Stromal cell of bone marrow (primary cell): ENCODE data around the gene PRDX6.
"Not testable (repeated sequence)": the region's sequence is repeated elsewhere in the genome, so short reads cannot be mapped to it uniquely, and the experiment has no call there.

Source experiments
- DNase-seq: peaks from one replicate; pipeline ENCODE4 v3.0.0-alpha.2; 2012; ENCODE audit warnings: low read depth

The PRDX6 gene

DNA sequence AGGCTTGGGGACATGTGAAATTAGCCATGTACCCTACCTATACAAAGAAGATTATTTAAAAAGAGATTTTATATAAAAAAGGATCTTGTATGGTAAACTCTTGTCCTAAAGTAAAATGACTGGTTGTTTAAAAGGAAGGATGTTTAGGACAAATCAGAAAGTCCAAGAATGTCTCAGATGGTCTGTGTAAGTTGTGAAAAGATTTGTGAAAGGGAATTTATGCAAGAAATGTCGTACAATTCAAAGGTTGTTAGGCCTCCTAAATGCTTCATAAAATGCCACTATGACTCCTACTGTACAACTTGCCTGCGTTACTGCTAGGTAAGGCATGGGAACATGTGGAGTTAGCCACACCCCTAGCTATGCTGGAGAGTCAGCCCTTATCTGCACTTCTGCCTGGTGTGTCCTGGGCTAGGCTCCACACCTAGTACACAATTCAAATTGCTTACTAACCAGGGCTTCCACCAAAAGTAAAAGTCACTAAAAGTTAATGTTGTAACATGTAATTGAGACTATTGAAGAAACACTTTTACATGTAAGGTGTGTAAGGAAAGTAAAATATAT is 19.7 kb downstream of the PRDX6 start:
- DNase-seq, result no peak

DNA sequence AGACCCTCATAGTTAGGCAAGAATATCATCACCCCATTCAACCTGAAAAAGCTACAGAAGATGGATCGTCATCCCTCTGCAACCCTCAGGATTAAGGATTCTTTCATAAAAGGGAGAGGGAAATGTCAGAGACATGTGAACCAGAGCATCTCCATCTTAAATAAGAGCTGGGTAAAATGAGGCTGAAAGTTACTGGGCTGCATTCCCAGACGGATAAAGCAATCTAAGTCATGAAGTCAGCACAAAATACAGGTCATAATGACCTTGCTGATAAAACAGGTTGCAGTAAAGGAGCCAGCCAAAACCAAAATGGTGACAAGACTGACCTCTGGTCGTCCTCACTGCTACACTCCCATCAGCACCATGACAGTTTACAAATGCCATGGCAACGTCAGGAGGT is 22.6 kb downstream of the PRDX6 start:
- no peak for DNase-seq

DNA sequence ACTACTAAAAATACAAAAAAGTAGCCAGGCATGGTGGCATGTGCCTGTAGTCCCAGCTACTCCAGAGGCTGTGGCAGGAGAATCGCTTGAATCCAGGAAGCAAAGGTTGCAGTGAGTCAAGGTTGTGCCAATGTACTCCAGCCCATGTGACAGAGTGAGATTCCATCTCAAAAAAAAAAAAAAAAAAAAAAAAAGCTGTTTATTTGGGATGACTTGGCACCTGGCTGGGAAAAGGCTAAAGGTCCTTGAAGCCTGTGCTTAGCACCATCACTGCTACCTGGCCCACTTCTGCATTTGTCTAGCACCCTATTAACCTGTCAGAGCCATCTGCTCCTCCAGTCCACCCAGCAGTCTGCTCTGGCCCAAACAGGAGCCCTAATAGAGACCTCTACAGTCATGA is 25.0 kb downstream of the PRDX6 start:
- DNase-seq, result no peak

DNA sequence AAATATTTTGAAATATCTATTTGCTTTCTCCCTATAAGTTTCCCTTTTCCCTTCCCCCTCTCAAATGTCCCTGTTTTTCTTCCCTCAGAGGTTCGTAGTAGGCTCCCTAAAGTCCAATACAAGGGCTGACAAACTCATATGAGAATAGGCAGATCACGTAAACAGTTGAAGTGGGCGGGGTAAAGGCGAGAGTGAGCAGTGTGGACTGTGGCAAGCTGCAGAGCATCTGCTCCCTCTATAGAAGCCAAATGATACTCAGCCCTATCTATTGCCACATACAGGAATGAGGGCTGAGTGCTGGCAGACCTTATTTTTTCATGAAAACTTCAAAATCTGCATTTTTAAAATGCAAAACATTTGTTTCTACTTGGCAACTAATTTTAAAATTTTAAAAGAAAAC is 26.3 kb downstream of the PRDX6 start:
- no peak for DNase-seq

DNA sequence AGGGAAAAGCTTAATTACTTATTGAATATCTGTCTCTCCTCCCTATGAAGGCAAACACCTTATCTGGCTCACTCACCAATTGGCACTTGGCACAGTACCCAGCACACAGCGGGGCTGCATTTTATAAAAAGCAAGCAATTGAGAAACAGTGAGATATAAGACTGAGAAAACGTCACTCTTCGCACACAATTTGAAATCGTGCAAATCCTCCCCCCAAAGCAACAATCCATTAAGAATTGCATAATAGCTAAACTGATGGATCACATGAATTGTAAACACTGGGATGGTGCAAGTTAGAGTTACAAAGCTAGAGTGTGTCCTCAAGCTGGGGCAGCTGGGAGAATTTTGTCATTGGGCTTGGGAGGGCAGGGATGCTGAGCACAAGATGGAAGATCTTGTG is 27.1 kb downstream of the PRDX6 start:
- DNase-seq, result no peak

DNA sequence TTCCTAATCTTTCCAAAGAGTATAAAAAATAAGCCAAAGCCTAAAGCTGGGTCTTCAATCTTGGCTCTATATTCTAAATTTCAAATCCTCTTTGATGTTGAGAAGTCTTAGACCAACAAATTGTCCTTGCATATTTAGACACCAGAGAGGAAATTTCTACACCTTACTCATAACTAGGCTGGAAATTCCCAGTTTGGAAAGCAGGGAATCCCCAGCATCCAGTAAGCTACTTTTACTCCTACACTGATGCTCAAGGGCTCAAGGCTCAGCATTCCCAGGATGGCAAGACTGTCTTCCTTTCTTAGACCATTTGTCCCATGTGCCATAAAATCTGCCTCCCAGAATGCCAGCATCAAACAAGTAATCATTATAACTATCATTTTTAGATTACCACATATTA is 28.3 kb downstream of the PRDX6 start:
- no peak for DNase-seq

DNA sequence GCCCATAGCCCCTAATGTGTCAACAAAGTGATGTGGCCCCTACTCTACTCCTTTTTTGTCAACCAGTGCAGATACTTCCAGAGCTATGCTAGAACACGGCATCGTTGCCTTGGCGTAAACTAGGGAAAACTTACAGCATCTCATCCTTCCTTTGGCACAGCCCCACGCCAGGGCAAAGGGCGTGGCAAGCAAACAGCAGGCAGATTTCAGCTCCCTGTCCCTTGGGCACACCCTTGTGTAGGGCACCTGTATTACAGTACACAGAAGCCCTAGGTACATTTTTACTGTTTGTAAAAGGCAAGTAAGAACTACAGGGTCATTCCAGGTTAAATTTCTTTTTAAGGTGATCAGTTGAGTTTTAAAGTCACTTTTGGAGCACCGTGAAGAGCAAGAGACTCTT is 29.3 kb downstream of the PRDX6 start:
- DNase-seq, result no peak

DNA sequence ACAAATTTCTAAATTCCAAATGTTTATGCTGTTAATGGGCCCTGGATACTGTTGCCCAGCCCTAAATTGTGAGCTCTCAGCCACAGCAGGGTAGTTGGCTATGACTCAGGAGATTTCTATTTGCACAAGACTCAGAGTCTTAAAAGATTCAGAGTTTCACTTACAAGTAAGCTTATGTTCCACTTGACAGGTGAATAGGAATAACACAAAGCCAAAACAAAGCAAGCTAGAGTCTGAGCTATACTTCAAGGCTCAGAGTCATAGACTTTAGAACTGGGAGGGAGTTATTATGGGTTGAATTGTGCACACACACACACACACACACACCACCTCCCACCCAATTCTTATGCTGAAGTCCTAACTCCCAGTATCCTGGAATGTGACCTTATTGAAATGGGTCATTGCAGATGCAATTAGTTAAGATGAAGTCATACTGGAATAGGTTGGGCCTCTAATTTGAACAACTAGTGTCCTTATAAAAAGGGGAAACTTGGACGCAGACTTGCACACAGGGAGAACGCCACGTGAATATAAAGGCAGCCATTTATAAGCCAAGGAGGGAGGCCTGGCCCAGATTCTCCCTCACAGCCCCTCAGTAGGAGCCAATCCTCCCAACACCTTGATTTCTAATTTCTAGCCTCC is 30.2 kb downstream of the PRDX6 start:
- peak; percentile 61 for DNase-seq

DNA sequence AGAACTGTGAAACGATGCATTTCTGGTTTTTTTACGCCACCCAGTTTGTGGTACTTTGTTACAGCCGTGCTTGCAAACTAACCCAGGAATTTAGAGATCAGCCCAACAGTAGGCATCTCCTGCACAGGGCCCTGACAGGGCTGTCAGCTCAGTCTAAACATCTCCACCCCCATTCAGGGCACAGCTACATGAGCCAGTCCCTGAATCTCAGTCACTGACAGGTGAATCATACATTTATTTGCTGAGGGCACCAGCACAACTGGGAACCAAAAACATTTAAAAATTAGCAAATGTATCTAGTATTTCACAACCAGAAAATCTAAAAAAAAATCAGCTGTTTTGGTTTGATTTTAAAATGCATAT is 30.7 kb downstream of the PRDX6 start:
- no peak for DNase-seq

DNA sequence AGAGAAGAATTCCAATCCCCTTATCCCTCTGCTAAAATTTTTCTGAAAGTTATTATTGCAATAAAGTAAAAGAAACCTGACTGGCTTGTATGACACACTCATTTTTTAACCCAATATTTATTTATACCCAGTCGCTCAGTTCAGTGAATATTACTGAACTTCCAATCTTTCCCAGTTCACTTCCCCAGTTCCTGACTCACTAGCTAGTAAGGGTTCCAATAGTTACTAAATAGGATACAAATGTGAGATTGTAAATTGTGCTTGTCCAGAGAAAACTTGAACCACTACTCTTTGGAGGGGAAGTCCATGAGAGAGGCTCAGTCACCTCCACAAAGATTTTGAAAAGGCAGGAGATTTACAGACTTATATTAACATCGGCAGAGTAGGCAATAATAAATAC is 31.4 kb downstream of the PRDX6 start:
- no peak for DNase-seq

DNA sequence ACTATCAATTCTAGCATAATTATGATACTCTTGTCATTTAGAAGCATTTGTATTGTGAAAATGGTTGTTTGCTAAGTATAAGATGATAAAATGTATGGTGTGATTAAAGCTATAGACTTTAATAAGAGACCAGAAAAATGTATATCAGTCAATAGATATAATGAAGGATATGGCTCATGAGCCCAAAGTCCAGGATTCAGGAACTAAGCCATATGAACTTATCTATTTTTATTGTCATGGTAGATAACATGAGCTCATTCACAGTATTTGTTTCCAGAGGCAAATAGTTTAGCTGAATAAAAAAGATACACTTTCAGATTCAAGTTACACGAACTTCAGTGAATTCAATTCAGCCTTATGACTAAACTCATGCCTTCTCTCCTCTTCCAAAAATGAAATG is 32.7 kb downstream of the PRDX6 start:
- DNase-seq, result no peak

DNA sequence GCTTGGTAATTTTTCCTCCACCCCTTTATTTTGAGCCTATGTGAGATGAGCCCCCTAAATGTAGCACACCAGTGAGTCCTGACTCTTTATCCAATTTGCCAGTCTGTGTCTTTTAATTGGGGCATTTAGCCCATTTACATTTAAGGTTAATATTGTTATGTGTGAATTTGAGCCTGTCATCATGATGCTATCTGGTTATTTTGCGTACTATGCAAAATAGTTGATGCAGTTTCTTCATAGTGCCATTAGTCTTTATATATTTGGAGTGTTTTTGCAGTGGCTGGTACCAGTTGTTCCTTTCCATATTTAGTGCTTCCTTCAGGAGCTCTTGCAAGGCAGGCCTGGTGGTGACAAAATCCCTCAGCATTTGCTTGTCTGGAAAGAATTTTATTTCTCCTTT is 37.4 kb downstream of the PRDX6 start:
- not testable (repeated sequence) for DNase-seq

DNA sequence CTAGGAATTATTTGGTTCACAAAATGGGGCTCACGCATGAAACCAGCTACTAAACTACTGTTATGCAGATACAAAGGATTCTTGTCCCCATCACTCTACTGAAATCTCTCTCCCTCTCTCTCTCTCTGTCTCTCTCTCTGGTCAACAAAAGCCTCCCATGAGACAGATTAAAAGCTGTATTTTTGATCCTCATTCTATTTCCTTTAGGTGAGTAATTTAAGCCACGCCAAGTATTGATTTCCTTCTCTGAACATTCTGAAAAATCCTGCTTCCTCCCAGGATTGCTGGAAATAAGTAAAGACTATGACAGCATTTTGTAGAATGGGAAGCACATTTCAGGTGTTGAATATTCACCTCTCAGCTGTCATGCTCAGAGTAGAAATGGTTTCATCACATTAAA is 43.7 kb downstream of the PRDX6 start:
- DNase-seq, result no peak

DNA sequence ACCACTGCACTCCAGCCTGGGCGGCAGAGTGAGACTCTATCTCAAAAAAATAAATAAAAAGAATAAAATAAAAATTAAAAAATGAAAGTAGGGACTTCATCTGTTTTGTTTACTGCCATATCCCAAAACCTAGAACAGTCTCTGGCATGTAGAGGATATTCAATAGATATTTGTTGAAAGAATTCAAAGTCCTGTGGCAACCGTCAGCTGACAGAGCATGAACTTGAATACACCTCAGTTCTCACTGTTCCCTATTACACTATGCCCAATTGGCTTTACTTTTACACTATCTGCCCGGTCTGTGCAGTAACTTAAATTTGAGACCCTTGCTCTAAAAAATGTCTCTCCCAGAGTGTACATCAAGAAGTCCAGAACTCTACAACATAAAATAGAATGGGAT is 46.2 kb downstream of the PRDX6 start:
- no peak for DNase-seq

DNA sequence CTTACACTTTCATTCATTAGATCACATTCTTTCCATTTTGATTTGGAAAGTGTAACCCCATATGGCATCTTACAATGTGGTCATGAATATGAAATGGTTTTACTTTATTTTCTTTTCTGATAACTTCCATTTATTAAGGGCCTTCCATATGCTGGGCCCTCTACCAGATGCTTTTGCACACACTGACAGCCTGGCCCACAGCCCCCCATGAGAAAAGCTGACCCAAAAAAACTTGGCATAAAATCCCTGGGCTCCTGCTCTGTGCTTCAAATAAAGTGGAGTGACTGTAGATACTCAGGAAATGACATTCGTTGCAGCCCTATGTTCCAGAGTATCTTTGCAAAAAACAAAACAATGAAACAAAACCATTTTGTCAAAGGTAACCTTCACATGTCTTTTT is 48.8 kb downstream of the PRDX6 start:
- DNase-seq, result no peak

DNA sequence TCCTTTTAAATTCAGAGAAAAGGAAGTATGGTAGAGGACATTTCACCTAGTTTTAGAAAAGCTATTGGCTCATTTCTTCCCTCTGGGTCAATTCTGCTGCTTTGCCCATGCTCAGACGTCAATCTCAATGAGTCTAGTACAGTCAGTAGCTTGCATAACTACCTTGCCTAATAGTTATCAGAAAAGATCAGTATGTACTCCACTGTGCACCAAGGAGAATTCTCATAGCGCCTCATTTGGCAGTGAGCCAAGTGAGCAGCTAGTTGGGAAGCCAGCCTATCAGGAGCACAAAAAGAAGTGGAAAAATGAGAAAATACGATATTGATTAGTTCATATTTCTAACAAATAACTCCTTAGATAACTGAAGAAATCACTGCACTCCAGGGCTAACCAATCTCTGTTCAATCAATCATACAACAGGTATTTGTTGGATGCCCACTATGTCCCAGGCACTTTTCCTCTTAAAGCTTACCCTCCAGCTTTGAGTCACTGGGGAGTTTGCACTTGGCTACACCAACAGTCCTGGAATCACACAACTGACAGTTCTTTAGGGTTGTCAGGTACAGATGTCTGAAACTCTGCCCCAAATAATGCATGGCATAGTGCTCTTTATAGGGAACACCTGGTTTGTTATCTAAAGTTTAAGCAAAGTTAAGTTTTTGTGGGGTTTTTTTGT is 50.2 kb downstream of the PRDX6 start:
- no peak for DNase-seq

DNA sequence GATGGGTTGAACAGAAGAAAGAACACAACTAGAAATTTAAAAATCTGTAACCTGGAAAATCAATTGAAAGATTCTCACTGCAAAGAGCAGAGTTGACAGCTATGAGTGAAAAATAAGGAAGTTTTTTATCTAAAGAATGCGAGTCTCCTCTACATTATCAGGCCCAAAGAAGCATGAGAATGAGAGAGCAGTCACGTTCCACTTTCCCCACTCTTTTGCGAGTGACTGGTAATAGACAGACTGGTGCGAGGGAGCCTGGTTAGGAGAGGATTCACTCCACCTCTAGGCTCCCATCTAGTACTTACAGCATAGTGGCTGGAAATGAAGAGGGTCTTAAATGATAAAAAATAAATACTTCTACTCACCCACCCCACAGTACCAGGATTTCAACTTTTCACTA is 52.0 kb downstream of the PRDX6 start:
- no peak for DNase-seq

DNA sequence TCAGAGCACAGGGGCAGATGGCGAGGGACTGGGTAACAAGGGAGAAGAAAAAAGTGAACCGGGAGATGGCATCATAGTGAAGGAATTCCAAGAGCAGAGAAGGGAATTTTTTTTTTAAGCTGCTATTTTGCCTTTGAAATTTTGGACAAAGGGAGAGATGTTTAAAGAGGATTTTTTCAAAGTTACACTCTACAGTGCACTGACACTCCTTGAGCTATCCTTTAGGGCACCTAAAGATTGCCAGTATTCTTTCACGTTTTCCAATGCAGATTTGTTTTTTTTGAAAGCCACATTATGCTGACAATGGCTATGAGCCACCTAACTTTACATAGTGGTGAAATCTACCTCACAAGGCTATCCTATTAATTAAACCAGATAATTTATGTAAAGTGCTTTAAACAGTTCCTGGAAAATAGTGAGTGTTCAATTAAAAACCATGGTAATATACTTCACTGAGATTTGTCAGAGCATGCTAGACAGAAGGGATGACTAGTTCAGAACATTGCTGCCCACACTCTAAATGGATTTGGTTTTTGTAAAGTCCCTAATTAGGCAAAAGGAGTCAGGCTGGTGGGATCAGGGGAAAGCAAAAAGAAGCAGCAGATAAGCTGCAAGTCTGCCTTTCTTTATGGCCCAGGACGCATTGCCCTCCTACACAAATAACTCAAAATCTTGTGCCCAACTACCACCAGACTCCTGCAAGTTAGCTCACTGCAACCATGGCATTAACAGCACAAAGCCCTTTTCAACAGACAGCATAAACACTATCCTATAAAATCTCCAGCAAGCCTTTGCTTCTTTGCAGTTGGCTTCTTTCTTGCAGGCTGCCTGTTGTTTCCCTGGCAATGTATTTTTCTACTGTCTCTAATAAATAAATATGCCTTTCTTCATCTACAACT is 53.9 kb downstream of the PRDX6 start:
- DNase-seq, result no peak

DNA sequence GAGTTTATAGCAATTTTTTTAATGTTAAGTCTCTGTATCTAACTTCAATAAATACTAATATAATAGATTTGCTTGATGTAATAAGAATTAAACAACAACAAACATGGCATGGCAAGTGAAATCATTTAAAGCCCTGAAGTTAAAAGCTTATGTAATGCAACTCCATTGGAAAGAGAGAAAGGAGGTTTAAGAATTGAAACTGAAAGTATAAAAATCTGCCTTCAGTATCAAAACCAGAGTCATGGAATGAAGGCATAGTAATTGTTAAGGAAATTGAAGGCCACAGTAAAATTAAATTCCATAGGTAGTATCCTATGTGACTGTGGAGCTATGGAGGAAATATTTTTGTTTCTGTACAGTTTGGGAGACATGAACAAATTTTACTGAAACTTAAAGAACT is 55.1 kb downstream of the PRDX6 start:
- DNase-seq, result peak; percentile 3

DNA sequence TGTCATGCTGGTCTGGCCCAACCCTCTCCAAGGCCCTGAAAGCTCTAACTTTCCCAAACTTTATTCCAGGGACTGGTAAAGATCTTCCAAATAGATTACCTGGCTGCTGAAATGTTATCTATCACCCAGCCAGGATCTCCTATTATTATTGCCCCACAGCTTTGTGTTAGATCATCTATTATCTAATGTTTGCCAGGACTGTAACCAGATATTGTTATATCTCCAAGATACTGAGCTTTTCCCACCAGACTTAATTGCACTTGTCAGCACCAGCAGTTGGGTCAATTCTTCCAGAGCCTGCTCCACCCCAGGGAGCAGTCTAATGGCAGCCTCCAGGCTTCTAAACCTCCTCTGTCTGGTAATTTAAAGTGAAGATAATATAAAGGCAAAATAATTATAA is 59.1 kb downstream of the PRDX6 start:
- DNase-seq, result no peak
